CD8-positive, alpha-beta memory T cell (primary cell): ENCODE measurements around the gene TASOR2. TPM values are rescaled to one million over a fixed set of nuclear protein-coding genes. Genes with fewer than 3 reads are reported as not detected.

Experiments used
- CTCF ChIA-PET: fragments of 350-600 bp; sonication (Branson Sonifier 250); formaldehyde crosslinking; loops from one replicate; lab custom pipeline; 2021; ENCODE audit warnings: antibody characterized with exemption; lab: Charles Lee
- POLR2A ChIA-PET: fragments of 350-600 bp; sonication (Branson Sonifier 250); formaldehyde crosslinking; loops from one replicate; lab custom pipeline; 2021; ENCODE audit warnings: antibody characterized with exemption; lab: Charles Lee
- DNase-seq, 5 donors: peaks; one replicate each; pipeline versions ENCODE4 v3.0.0 to v3.0.0-alpha.2; 2020 to 2022; ENCODE audit warnings: mixed read lengths in 1 of 5
- H3K27ac ChIP-seq: one replicate; pipeline ENCODE4 v1.7.0; 2013; ENCODE audit warnings: low read depth, mild to moderate bottlenecking, low read length, moderate library complexity
- H3K27me3 ChIP-seq: 2 replicates; pipeline ENCODE4 v1.7.0; 2013; ENCODE audit warnings: low read length, mild to moderate bottlenecking; ENCODE audit not compliant: insufficient read depth, poor library complexity, severe bottlenecking
- H3K36me3 ChIP-seq: 2 replicates; pipeline ENCODE4 v1.7.0; 2013; ENCODE audit warnings: mild to moderate bottlenecking, low read length, moderate library complexity; ENCODE audit not compliant: insufficient read depth
- H3K4me1 ChIP-seq: 2 replicates; pipeline ENCODE4 v1.7.0; 2013; ENCODE audit warnings: mild to moderate bottlenecking, low read length, moderate library complexity; ENCODE audit not compliant: insufficient read depth
- H3K4me3 ChIP-seq: 2 replicates; pipeline ENCODE4 v1.7.0; 2013; ENCODE audit warnings: mild to moderate bottlenecking, low read length
- H3K9me3 ChIP-seq: 2 replicates; pipeline ENCODE4 v1.7.0; 2013; ENCODE audit warnings: mild to moderate bottlenecking, low read length
- H3K27ac Mint-ChIP-seq, 8 donors: one replicate each; pipeline ENCODE4 v1.8.0; 2020 to 2021; ENCODE audit warnings: mixed read lengths in 8 of 8, mild to moderate bottlenecking in 6 of 8, inconsistent platforms in 3 of 8, moderate library complexity in 3 of 8
- H3K27me3 Mint-ChIP-seq, 2 donors: one replicate each; pipeline ENCODE4 v1.8.0; 2020 to 2021; ENCODE audit warnings: mixed read lengths in 2 of 2, mild to moderate bottlenecking in 1 of 2, moderate library complexity in 1 of 2
- H3K36me3 Mint-ChIP-seq, 3 donors: one replicate each; pipeline ENCODE4 v1.8.0; 2020 to 2021; ENCODE audit warnings: mixed read lengths in 3 of 3, inconsistent platforms in 1 of 3, mild to moderate bottlenecking in 1 of 3
- H3K4me1 Mint-ChIP-seq, 3 donors: one replicate each; pipeline ENCODE4 v1.8.0; 2020 to 2021; ENCODE audit warnings: mixed read lengths in 3 of 3, inconsistent platforms in 1 of 3, mild to moderate bottlenecking in 1 of 3
- H3K4me3 Mint-ChIP-seq, 7 donors: one replicate each; pipeline ENCODE4 v1.8.0; 2020 to 2021; ENCODE audit warnings: mixed read lengths in 7 of 7, mild to moderate bottlenecking in 6 of 7, moderate library complexity in 4 of 7, inconsistent platforms in 2 of 7
- H3K9me3 Mint-ChIP-seq, 5 donors: one replicate each; pipeline ENCODE4 v1.8.0; 2020 to 2022; ENCODE audit warnings: mixed read lengths in 5 of 5, mild to moderate bottlenecking in 3 of 5, moderate library complexity in 2 of 5, inconsistent platforms in 1 of 5
- polyA plus RNA-seq: library from polyadenylated mRNA; unstranded; fragments of 300-500 nt; fragmentation: Illumina TruSeq; gene quantifications from one replicate; pipeline ENCODE4 v1.2.3, GENCODE V29; 2021
- total RNA-seq, 2 experiments: library from RNA; stranded (reverse); gene quantifications; one replicate each; pipeline ENCODE4 v1.2.3, GENCODE V29; 2021

TASOR2 gene
- total and polyA plus RNA-seq, 3 experiments from 2014 or later = 11.6 to 74.2 (median 71.2) TPM

DNA sequence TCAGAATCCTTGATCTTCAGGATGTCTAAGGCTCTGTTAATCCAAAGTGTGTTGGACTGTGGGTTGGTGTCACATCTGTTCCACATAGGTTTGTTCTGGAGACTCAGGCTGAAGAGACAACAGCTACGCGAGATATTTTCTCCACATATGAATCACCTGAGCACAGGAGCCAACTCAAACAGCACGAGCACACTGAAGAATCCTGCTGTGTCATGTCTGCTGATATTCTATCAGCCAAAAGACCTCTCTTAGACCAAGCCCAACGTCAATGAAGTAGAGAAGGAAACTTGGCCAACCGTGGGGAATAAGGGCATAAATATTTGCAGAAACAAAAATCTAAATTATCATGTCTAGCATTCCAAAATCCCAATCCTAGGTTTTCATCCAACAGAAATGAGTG is 2.7 kb upstream of the TASOR2 start:
- no peak for DNase-seq
- no peaks in the 10 kb centered on the region for H3K36me3 ChIP-seq
- H3K4me1 ChIP-seq = peaks cover 18% of the 10 kb centered on the region
- ChIA-PET POLR2A (no interaction called here), CTCF (interaction anchor here (1.1 to 1.6 kb wide), 2 partner anchors 191 to 405 kb away, joined by 3 read pairs; no protein-coding TSS in a partner anchor)
- no peaks in the 10 kb centered on the region for H3K9me3 ChIP-seq
- peak overlapping the region in 1 of 8 donors; percentile 67 for H3K27ac Mint-ChIP-seq
- peak overlapping the region in 1 of 7 donors; percentile 65 for H3K4me3 Mint-ChIP-seq
- H3K9me3 Mint-ChIP-seq = no peaks in the 10 kb centered on the region
- peaks cover 0 to 14% (median 0%) of the 10 kb centered on the region in 3 donors for H3K36me3 Mint-ChIP-seq
- H3K4me1 Mint-ChIP-seq = peaks cover 23 to 28% (median 26%) of the 10 kb centered on the region in 3 donors
- no peaks in the 10 kb centered on the region for H3K27me3 ChIP-seq
- no peak overlapping the region for H3K4me3 ChIP-seq
- H3K27ac ChIP-seq = no peak overlapping the region
- H3K27me3 Mint-ChIP-seq = peaks cover 23 to 28% of the 10 kb centered on the region in 2 donors

DNA sequence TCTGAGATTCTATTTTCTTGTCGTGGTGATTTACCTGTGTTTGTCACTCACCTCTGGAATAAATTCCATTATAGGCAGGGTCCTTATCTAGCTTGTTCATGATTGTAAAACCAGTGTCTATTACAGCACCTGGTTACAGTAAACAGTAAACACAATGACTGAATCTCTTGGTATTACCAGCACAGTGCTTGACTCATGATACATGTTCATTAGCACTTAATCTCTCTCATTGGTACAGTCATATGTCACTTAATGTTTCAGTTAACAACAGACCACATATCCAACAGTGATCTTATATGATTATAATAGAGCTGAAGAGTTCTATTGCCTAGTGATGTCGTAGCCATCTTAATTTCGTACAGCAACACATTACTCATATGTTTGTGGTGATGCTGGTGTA is 1.6 kb upstream of the TASOR2 start:
- CTCF ChIA-PET = no interaction called here
- H3K4me3 Mint-ChIP-seq = peak overlapping the region in 3 of 7 donors; percentile 4 to 65 (median 17)

DNA sequence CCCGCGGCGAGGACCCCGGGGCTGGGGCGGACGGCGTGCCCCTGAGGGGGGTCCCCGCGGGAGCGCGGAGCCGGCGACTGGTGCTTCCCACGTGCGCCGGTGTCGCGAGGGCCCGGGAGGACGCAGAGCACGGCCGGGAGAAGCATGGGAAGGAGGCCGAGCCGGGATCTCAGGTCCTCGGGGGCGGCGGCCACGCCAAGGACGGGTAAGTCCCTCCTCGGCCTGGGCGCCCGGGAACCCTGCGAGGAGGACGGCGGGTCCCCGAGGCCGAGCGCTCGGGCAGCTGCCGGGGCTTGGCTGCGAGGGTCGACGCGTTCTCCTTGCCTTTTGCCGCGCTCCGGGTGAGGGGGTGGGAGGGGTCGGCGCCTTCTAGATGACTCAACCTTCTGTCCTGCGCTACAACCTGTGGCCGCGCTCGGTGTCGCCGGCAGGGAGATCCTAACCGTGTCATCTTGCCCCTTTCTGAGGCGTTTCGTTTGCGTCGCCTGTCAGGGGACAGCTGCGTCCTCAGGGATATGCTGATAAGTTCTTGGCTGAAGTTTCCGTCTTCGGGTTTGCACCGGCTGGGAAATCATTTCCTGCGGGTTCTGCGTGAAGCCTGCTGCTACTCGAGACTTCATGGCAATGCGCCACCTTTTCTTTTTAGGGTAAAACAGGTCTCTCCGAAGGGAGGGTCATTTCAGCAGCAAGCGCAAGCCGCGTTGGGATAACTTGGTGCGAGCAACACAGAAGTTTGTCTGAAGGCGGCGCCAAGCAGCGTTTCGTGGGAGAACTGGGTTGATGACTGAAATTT is 529 bp downstream of the TASOR2 start:
- CTCF ChIA-PET = interaction anchor here (1.4 kb wide), 1 partner anchor 62 kb away, joined by 3 read pairs; no protein-coding TSS in a partner anchor
- H3K4me1 ChIP-seq = peaks cover 38% of the 10 kb centered on the region
- no peaks in the 10 kb centered on the region for H3K9me3 ChIP-seq
- Mint-ChIP-seq H3K27ac (peak overlapping the region; percentile 90 to 99 (median 98)), H3K9me3 (no peaks in the 10 kb centered on the region), H3K36me3 (peaks cover 0 to 17% (median 3%) of the 10 kb centered on the region in 3 donors), H3K4me1 (peaks cover 40 to 56% (median 54%) of the 10 kb centered on the region in 3 donors), H3K27me3 (peaks cover 0 to 4% of the 10 kb centered on the region in 2 donors), H3K4me3 (peak overlapping the region; percentile 89 to 100 (median 98))
- DNase-seq = peak; percentile 60 to 78 (median 64)
- no peaks in the 10 kb centered on the region for H3K36me3 ChIP-seq
- H3K4me3 ChIP-seq = peak overlapping the region; percentile 67
- POLR2A ChIA-PET = interaction anchor here (0.6 to 1.3 kb wide), 3 partner anchors 8 to 487 kb away, joined by 3 to 4 read pairs (median 4); no protein-coding TSS in a partner anchor
- H3K27ac ChIP-seq = peak overlapping the region; percentile 87
- no peaks in the 10 kb centered on the region for H3K27me3 ChIP-seq

More for the DNA sequence above, 1.6 kb upstream of the TASOR2 start:
- H3K27me3 Mint-ChIP-seq = peaks cover 18 to 20% of the 10 kb centered on the region in 2 donors
- peaks cover 0 to 15% (median 0%) of the 10 kb centered on the region in 3 donors for H3K36me3 Mint-ChIP-seq
- DNase-seq = no peak
- H3K4me1 ChIP-seq = peaks cover 30% of the 10 kb centered on the region
- H3K4me1 Mint-ChIP-seq = peaks cover 31 to 40% (median 37%) of the 10 kb centered on the region in 3 donors
- POLR2A ChIA-PET = interaction anchor here (1.4 kb wide), 1 partner anchor 207 kb away, joined by 6 read pairs; the partner anchor contains the start of genes ANKRD16 and FBH1
- no peaks in the 10 kb centered on the region for H3K36me3 ChIP-seq
- no peaks in the 10 kb centered on the region for H3K9me3 ChIP-seq
- H3K27ac ChIP-seq = no peak overlapping the region
- no peaks in the 10 kb centered on the region for H3K9me3 Mint-ChIP-seq
- H3K27ac Mint-ChIP-seq = peak overlapping the region in 2 of 8 donors; percentile 21 to 61
- no peaks in the 10 kb centered on the region for H3K27me3 ChIP-seq
- H3K4me3 ChIP-seq = no peak overlapping the region

DNA sequence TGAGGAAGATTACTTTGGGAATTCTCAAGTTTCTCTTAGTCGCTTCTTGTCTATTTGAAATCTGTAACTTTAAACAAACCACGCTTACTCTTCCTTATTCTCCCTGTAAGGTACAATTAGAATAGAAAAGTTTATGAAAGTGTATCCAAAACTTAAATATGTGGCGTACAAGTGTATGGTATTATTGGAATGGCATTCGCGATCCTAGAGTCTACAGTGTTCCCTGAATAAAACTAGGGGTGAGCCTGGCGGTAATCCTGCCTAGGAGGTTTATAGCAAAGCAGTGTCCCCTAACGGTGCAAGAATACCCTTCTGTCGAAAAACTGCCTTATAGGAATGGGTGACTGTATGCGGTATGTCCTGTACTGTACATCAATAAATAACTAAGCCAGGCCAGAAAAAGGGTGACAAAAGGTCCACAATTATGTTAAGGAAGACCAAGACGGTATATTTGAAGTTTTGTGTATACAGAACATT is 1.2 kb downstream of the TASOR2 start:
- H3K4me1 Mint-ChIP-seq = peaks cover 43 to 61% (median 59%) of the 10 kb centered on the region in 3 donors
- POLR2A ChIA-PET = interaction anchor here (0.6 kb wide), 1 partner anchor 487 kb away, joined by 4 read pairs; no protein-coding TSS in a partner anchor
- peaks cover 38% of the 10 kb centered on the region for H3K4me1 ChIP-seq

DNA sequence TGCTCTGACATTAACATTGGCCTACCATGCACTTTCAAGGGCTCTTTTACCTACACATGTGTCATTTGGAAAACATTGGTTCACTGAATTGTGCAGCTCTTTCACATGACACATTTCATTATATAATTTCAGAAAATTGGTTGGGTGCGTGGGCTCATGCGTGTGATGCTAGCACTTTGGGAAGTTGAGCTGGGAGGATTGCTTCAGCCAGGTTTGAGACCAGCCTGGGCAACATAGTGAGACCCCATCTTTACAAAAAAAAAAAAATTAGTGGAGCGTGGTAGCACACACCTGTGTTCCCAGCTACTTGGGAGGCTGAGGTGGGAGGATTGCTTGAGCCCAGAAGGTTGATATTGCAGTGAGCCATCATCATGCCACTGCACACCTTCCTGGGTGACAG is 3.9 kb downstream of the TASOR2 start:
- H3K9me3 Mint-ChIP-seq = no peaks in the 10 kb centered on the region

More for the DNA sequence above, 1.2 kb downstream of the TASOR2 start:
- Histone ChIP-seq H3K36me3 (no peaks in the 10 kb centered on the region), H3K9me3 (no peaks in the 10 kb centered on the region), H3K27me3 (no peaks in the 10 kb centered on the region), H3K27ac (peak overlapping the region; percentile 87), H3K4me3 (peak overlapping the region; percentile 67)
- peak in 1 of 5 donors; percentile 24 for DNase-seq
- H3K27ac Mint-ChIP-seq = peak overlapping the region; percentile 90 to 99 (median 97)
- peaks cover 0 to 4% of the 10 kb centered on the region in 2 donors for H3K27me3 Mint-ChIP-seq
- H3K4me3 Mint-ChIP-seq = peak overlapping the region; percentile 89 to 100 (median 98)
- H3K9me3 Mint-ChIP-seq = no peaks in the 10 kb centered on the region
- peaks cover 0 to 20% (median 3%) of the 10 kb centered on the region in 3 donors for H3K36me3 Mint-ChIP-seq
- CTCF ChIA-PET = no interaction called here

DNA sequence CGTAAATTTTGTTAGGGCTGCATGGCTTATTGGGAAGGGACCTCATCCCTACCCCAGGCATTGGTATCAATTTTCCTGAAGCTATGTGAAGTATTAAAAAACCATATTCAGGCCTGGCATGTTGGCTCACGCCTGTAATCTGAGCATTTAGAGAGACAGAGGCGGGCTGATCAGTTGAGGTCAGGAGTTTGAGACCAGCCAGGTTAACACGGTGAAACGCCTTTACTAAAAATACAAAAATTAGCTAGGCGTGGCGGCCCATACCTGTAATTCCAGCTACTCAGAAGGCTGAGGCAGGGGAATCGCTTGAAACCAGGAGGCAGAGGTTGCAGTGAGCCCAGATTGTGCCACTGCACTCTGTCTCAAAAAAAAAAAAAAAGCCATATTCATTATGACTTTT is 7.1 kb downstream of the TASOR2 start:
- ChIA-PET POLR2A (interaction anchor here (0.6 to 0.7 kb wide), 3 partner anchors 27 to 37 kb away, joined by 4 to 5 read pairs (median 5); no protein-coding TSS in a partner anchor), CTCF (interaction anchor here (1.6 kb wide), 1 partner anchor 10 kb away, joined by 3 read pairs; no protein-coding TSS in a partner anchor)
- peak overlapping the region in 1 of 8 donors; percentile 51 for H3K27ac Mint-ChIP-seq
- Histone ChIP-seq H3K4me3 (no peak overlapping the region), H3K4me1 (peaks cover 64% of the 10 kb centered on the region), H3K36me3 (no peaks in the 10 kb centered on the region), H3K27me3 (no peaks in the 10 kb centered on the region), H3K27ac (peak overlapping the region; percentile 28), H3K9me3 (no peaks in the 10 kb centered on the region)
- no peaks in the 10 kb centered on the region for H3K9me3 Mint-ChIP-seq
- H3K36me3 Mint-ChIP-seq = peaks cover 0 to 6% (median 5%) of the 10 kb centered on the region in 3 donors
- DNase-seq = no peak
- peak overlapping the region; percentile 38 to 81 (median 57) for H3K4me3 Mint-ChIP-seq
- no peaks in the 10 kb centered on the region for H3K27me3 Mint-ChIP-seq
- H3K4me1 Mint-ChIP-seq = peaks cover 44 to 60% (median 57%) of the 10 kb centered on the region in 3 donors

More for the DNA sequence above, 3.9 kb downstream of the TASOR2 start:
- H3K4me1 ChIP-seq = peaks cover 60% of the 10 kb centered on the region
- H3K36me3 ChIP-seq = no peaks in the 10 kb centered on the region
- no peak for DNase-seq
- ChIA-PET CTCF (no interaction called here), POLR2A (interaction anchor here (0.6 kb wide), 1 partner anchor 70 kb away, joined by 3 read pairs; no protein-coding TSS in a partner anchor)
- no peak overlapping the region for H3K27ac ChIP-seq
- Mint-ChIP-seq H3K4me3 (no peak overlapping the region), H3K27ac (peak overlapping the region in 3 of 8 donors; percentile 16 to 29 (median 26)), H3K36me3 (peaks cover 0 to 20% (median 3%) of the 10 kb centered on the region in 3 donors), H3K27me3 (no peaks in the 10 kb centered on the region), H3K4me1 (peaks cover 60 to 81% (median 68%) of the 10 kb centered on the region in 3 donors)
- no peak overlapping the region for H3K4me3 ChIP-seq
- H3K27me3 ChIP-seq = no peaks in the 10 kb centered on the region
- H3K9me3 ChIP-seq = no peaks in the 10 kb centered on the region

DNA sequence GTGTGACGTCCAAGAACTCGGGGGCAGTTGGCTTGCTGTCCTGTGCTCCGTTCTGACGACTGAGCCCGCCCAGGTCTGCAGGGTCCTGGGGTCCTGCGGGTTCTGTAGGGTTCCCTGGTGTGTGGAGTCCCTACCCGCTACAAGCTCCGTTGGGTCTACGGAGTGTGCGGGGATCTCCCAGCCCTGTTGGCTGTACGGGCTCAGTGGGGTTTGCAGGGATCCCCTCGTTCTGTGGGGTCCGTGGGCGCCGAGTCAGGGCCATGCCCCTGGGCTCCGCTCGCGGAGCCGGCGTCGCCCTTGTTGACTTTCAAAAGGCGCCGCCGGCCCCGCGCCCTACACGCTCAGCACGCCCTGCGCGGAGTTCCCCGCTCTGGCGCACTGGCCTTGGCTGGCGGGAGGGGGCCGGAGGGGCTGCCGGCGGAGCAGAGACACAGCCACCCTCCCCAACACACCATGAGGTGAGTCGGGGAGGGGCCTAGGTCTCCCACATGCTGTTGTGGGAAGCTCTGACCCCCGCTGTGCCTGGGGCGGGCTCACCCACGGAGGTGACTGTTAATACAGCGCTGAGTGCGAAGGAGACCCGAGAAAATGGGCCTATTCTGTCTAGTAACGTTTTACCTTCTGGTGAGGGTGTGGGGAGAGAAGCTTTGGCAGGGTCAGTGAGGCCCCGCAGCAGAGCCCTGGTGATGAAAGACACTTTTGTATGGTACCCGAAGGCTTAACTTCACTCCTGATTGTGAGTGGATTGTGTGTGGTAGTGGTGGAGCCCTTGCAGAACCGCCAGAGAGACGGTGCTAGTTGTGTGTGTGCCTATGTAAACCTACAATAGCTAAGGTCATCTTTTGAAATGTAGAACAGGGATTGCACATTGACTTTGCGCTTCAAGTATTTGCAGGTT is 8.1 kb downstream of the TASOR2 start:
- Histone ChIP-seq H3K27ac (peak overlapping the region; percentile 38), H3K4me3 (peak overlapping the region; percentile 66), H3K4me1 (peaks cover 64% of the 10 kb centered on the region), H3K9me3 (no peaks in the 10 kb centered on the region), H3K27me3 (no peaks in the 10 kb centered on the region), H3K36me3 (no peaks in the 10 kb centered on the region)
- DNase-seq = peak; percentile 50 to 72 (median 55)
- peak overlapping the region; percentile 74 to 85 (median 79) for H3K4me3 Mint-ChIP-seq
- ChIA-PET POLR2A (interaction anchor here (0.6 to 1.4 kb wide), 3 partner anchors 8 to 36 kb away, joined by 4 to 5 read pairs (median 5); partner anchors contain the start of gene TASOR2), CTCF (interaction anchor here (1.6 kb wide), 1 partner anchor 9 kb away, joined by 3 read pairs; no protein-coding TSS in a partner anchor)
- peaks cover 0 to 6% (median 5%) of the 10 kb centered on the region in 3 donors for H3K36me3 Mint-ChIP-seq
- H3K4me1 Mint-ChIP-seq = peaks cover 35 to 62% (median 47%) of the 10 kb centered on the region in 3 donors
- no peaks in the 10 kb centered on the region for H3K27me3 Mint-ChIP-seq
- no peaks in the 10 kb centered on the region for H3K9me3 Mint-ChIP-seq
- peak overlapping the region in 7 of 8 donors; percentile 41 to 90 (median 81) for H3K27ac Mint-ChIP-seq
